ENCODE results near the gene PREPL. TPM values are rescaled to one million over a fixed set of nuclear protein-coding genes. Genes with fewer than 3 reads are reported as not detected.
"Not testable (repeated sequence)": the region's sequence is repeated elsewhere in the genome, so short reads cannot be mapped to it uniquely, and the experiment has no call there.

Gene PREPL
- total and polyA plus RNA-seq, 2 donors (not counting 3 experiments of a cell fraction or from before 2014, with no cell fraction given) = 10.1 to 25.7 TPM

- POLR2A ChIA-PET = interaction anchor here (0.6 kb wide), 1 partner anchor 725 kb away, joined by 11 read pairs; no protein-coding TSS in a partner anchor
- Histone ChIP-seq H3K4me3 (replicated peaks in 1 of 3; ENCODE audit: insufficient read depth in 1 of 3, low read depth in 1 of 3, low read length in 3 of 3) (no peak overlapping the region), H4K20me1 (replicated peaks; ENCODE audit: control insufficient read depth, extremely low read depth, insufficient read depth, low read length) (no peaks in the 10 kb centered on the region), H3K4me2 (ENCODE audit: insufficient read depth, low read length) (no peak overlapping the region), H3K4me1 (ENCODE audit: control insufficient read depth, extremely low read depth, insufficient read depth, low read length) (no peaks in the 10 kb centered on the region), H2AFZ (ENCODE audit: low read depth, low read length) (no peak overlapping the region), H3K9me1 (replicated peaks; ENCODE audit: control insufficient read depth, extremely low read depth, insufficient read depth, low read length) (no peaks in the 10 kb centered on the region), H3K36me3 (ENCODE audit: control insufficient read depth in 2 of 2, extremely low read depth in 1 of 2, insufficient read depth in 2 of 2, low read length in 2 of 2) (no peaks in the 10 kb centered on the region), H3K79me2 (ENCODE audit: control insufficient read depth, insufficient read depth, low read length) (no peaks in the 10 kb centered on the region), H3K9ac (replicated peaks; ENCODE audit: extremely low read depth, insufficient read depth, low read length) (no peak overlapping the region), H3K27ac (ENCODE audit: insufficient read depth, low read depth, low read length) (no peak overlapping the region), H3K9me3 (replicated peaks; ENCODE audit: control insufficient read depth, insufficient read depth, low read length) (no peaks in the 10 kb centered on the region), H3K27me3 (ENCODE audit: control insufficient read depth in 2 of 2, insufficient read depth in 2 of 2, low read length in 2 of 2) (peaks cover 0 to 2% of the 10 kb centered on the region in 2 experiments)
- dilution Hi-C loops (cut with MboI; ENCODE audit: extremely low pct_ligation_motif_present, low sequenced_read_pairs) (no loop called here), intact Hi-C loops (cut with micrococcal nuclease) (no loop called here)
- TF ChIP-seq JUN (IDR thresholded peaks at IDR 0.05; ENCODE audit: borderline replicate concordance, insufficient read depth, insufficient read length, low read depth) (no peak), MYC (IDR thresholded peaks at IDR 0.05; ENCODE audit: low read depth, low read length) (no peak), EZH2 (IDR thresholded peaks at IDR 0.05; ENCODE audit: borderline replicate concordance, low read depth, low read length, severe bottlenecking) (no peak)
- no peak for FAIRE-seq
- CTCF ChIA-PET = interaction anchor here (0.6 to 1.0 kb wide), 3 partner anchors 14 to 536 kb away, joined by 3 to 4 read pairs (median 3); no protein-coding TSS in a partner anchor
- no TSS peak for BruUV-seq (replicated peaks)
- DNase-seq (ENCODE audit: low read depth, low spot score) = no peak
Measured at GRCh38 chr2:44305882-44306281, 55.4 kb downstream of the PREPL start.

GRCh38 chr2:44304258-44304657 is 57.0 kb downstream of the PREPL start:
- Histone ChIP-seq H3K9me3 (replicated peaks; ENCODE audit: control insufficient read depth, insufficient read depth, low read length) (no peaks in the 10 kb centered on the region), H3K4me2 (ENCODE audit: insufficient read depth, low read length) (no peak overlapping the region), H3K9me1 (replicated peaks; ENCODE audit: control insufficient read depth, extremely low read depth, insufficient read depth, low read length) (no peaks in the 10 kb centered on the region), H3K4me1 (ENCODE audit: control insufficient read depth, extremely low read depth, insufficient read depth, low read length) (no peaks in the 10 kb centered on the region), H3K9ac (replicated peaks; ENCODE audit: extremely low read depth, insufficient read depth, low read length) (no peak overlapping the region), H3K79me2 (ENCODE audit: control insufficient read depth, insufficient read depth, low read length) (no peaks in the 10 kb centered on the region), H3K4me3 (replicated peaks in 1 of 3; ENCODE audit: insufficient read depth in 1 of 3, low read depth in 1 of 3, low read length in 3 of 3) (no peak overlapping the region), H4K20me1 (replicated peaks; ENCODE audit: control insufficient read depth, extremely low read depth, insufficient read depth, low read length) (no peaks in the 10 kb centered on the region), H3K36me3 (ENCODE audit: control insufficient read depth in 2 of 2, extremely low read depth in 1 of 2, insufficient read depth in 2 of 2, low read length in 2 of 2) (no peaks in the 10 kb centered on the region), H3K27me3 (ENCODE audit: control insufficient read depth in 2 of 2, insufficient read depth in 2 of 2, low read length in 2 of 2) (peaks cover 3 to 12% of the 10 kb centered on the region in 2 experiments), H2AFZ (ENCODE audit: low read depth, low read length) (no peak overlapping the region), H3K27ac (ENCODE audit: insufficient read depth, low read depth, low read length) (no peak overlapping the region)
- CTCF ChIA-PET = interaction anchor here (1.2 kb wide), 1 partner anchor 13 kb away, joined by 3 read pairs; no protein-coding TSS in a partner anchor
- dilution Hi-C loops (cut with MboI; ENCODE audit: extremely low pct_ligation_motif_present, low sequenced_read_pairs) = no loop called here
- no peak for DNase-seq (ENCODE audit: low read depth, low spot score)
- intact Hi-C loops (cut with micrococcal nuclease) = no loop called here
- BruUV-seq (replicated peaks) = no TSS peak
- TF ChIP-seq CTCF (IDR thresholded peaks at IDR 0.05; ENCODE audit: extremely low read depth in 1 of 2, insufficient read depth in 1 of 2, low read depth in 1 of 2, low read length in 2 of 2) (no peak), POLR2A (IDR thresholded peaks at IDR 0.05; ENCODE audit: low read depth, low read length) (no peak), MYC (IDR thresholded peaks at IDR 0.05; ENCODE audit: low read depth, low read length) (no peak)
- FAIRE-seq = no peak
- POLR2A ChIA-PET = no interaction called here

GRCh38 chr2:44303766-44304165 is 57.5 kb downstream of the PREPL start:
- DNase-seq (ENCODE audit: low read depth, low spot score); H2AFZ ChIP-seq (ENCODE audit: low read depth, low read length); H3K36me3 ChIP-seq (ENCODE audit: control insufficient read depth in 2 of 2, extremely low read depth in 1 of 2, insufficient read depth in 2 of 2, low read length in 2 of 2); H3K4me2 ChIP-seq (ENCODE audit: insufficient read depth, low read length); POLR2A ChIA-PET; H3K9ac ChIP-seq (replicated peaks; ENCODE audit: extremely low read depth, insufficient read depth, low read length); FAIRE-seq; H3K9me1 ChIP-seq (replicated peaks; ENCODE audit: control insufficient read depth, extremely low read depth, insufficient read depth, low read length); H3K4me3 ChIP-seq (replicated peaks in 1 of 3; ENCODE audit: insufficient read depth in 1 of 3, low read depth in 1 of 3, low read length in 3 of 3); H3K4me1 ChIP-seq (ENCODE audit: control insufficient read depth, extremely low read depth, insufficient read depth, low read length); H3K79me2 ChIP-seq (ENCODE audit: control insufficient read depth, insufficient read depth, low read length); H3K27ac ChIP-seq (ENCODE audit: insufficient read depth, low read depth, low read length); H3K9me3 ChIP-seq (replicated peaks; ENCODE audit: control insufficient read depth, insufficient read depth, low read length); H4K20me1 ChIP-seq (replicated peaks; ENCODE audit: control insufficient read depth, extremely low read depth, insufficient read depth, low read length); dilution Hi-C loops (cut with MboI; ENCODE audit: extremely low pct_ligation_motif_present, low sequenced_read_pairs); BruUV-seq (replicated peaks); intact Hi-C loops (cut with micrococcal nuclease): not testable (repeated sequence)
- CTCF ChIA-PET = interaction anchor here (1.2 kb wide), 1 partner anchor 12 kb away, joined by 3 read pairs; no protein-coding TSS in a partner anchor
- H3K27me3 ChIP-seq (ENCODE audit: control insufficient read depth in 2 of 2, insufficient read depth in 2 of 2, low read length in 2 of 2) = peaks cover 3 to 12% of the 10 kb centered on the region in 2 experiments

Measured in endothelial cell of umbilical vein (primary cell).